GM04504 (cell line): ENCODE results near the gene ZNF322.

Experiments
- DNase-seq: peaks from one replicate; pipeline ENCODE4 v3.0.0-alpha.2; 2012; ENCODE audit warnings: low read depth

The ZNF322 gene

GRCh38 chr6:26613689-26614683, 45.6 kb downstream of the ZNF322 start:
- no peak for DNase-seq

DNA sequence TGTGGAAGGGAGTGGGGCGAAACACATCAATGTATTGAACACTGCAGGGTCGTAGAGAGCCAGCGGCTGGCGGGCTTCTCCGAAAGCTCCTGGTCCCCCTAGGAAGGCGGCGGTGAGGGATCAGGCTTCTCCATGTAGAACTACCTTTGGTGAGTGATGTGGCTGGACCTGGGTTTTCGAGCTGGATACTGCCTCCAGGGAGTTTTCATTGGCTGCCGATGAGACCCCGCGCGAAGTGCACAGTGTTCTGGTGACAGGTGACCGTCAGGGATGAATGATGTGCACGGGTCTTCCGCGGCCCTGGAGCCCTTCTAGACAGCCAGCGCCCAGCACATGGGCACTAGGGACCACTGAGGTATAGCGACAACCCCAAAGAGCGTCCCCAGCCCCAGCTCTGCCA, 46.3 kb downstream of the ZNF322 start:
- DNase-seq = no peak

- DNase-seq = no peak
Observed at GRCh38 chr6:26611599-26611998, 47.9 kb downstream of the ZNF322 start.

DNA sequence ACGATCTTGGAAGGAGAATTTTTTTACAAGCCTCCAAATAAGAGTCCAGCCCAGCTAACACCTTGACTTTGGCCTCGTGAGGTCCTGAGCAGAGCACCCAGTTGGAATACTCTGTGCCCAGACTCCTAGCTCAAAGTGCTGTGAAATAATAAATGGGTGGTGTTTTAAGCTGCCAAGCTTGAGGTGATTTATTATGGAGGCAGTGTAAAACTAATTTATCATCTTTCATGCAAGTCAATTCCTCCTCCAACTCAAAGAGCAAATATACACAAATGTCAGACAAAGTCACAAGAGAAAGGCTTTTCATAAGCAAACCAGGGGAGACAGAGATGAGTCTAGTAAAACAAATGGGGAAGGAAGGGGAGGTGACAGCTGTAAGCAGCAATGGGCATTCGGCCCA, 50.1 kb downstream of the ZNF322 start:
- DNase-seq = no peak

DNA sequence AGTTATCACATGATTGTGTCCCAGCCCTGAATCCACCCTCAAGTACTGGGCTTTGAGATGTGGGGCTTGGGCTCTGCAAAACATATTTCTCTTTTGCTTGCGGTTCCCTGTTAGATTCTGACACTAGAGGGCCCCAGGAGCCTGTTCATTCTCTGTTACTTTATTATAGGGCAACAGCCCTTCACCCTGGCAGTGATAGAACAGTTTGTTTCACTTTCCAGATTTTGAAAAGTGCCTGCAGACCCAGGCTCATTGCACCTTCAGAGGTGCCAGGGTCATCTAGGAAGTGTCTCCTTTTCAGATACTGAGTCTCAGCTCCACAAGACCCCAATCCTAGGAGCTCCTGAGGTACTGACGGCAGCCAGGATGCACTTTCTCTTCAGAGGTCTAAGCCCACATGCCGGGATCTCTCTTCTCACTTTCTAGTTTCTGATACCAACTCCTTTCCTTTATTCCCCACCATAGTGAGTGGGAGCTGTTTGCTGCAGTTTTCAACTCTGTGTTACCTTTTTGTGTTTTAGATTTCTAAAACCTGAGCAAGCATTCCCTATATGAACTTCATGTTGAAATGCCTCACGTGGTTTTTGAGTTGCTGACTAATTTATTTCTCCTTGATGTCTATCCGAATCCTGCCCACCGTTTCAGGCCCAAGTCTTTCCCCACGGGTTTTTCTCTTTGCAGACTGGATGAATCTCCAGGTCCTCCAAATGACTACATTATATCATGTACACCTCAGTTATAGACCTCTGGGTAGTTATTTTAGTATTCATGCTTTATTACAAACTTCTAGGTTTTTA, 51.9 kb downstream of the ZNF322 start:
- DNase-seq = peak; percentile 24

DNA sequence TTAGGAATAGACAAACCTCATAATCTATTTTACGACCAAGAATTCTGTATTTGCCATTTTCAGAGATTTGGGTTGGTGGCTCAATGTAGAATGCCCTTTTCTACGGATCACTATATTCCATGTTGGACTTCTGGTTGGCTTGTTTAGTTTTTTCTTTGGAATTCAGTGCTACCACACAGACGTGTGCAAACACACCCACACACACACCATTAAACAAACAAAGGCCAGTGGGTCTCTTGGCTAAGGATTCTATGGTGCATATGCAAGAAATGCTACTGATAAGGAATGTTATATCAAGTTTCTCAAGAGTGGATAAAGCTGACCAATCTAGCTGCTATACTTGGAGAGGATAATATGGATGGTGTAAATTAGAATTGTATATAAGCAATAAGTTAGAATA, 54.7 kb downstream of the ZNF322 start:
- no peak for DNase-seq

DNA sequence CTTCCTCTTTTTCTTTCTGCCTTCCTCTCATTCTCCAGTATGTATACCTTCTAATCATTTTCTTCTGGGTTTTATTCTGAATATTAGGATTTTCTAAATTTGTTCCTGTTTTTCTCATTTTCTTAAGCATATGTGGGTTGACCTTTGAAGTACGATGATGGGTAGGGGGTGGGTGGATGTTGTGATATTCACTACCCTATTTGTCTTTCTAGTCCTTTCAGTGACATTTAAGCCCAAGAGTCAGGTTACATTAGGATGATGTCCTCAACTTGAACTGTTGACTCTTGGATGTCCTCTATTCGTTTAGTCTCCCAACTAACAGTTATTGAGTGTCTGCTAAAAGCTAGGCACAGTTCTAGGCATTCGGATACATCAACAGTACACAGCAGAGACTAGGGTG, 55.5 kb downstream of the ZNF322 start:
- no peak for DNase-seq

GRCh38 chr6:26602262-26602661, 57.3 kb downstream of the ZNF322 start:
- DNase-seq = no peak

- no peak for DNase-seq
Observed at GRCh38 chr6:26600759-26601158, 58.8 kb downstream of the ZNF322 start.

DNA sequence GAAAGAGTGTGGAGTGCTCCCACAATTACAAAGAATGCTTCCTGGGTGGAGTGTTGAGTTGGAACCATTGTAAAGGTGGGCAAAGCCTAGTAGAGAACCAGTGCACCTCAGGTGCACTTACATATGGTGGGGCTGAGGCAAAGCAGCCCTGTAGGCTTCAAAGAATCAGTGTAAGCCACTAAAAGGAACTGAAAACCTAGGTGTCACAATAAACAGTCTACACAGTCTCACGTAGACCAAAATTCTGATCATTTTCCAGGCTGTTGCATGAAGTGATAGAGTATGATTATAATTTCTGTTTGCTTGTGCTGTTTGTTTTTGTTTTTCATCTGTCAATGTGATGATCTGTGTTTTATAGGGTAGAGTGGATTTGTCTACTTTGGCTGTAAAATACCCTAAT, 60.0 kb downstream of the ZNF322 start:
- no peak for DNase-seq

GRCh38 chr6:26599134-26599533, 60.4 kb downstream of the ZNF322 start:
- DNase-seq = no peak

DNA sequence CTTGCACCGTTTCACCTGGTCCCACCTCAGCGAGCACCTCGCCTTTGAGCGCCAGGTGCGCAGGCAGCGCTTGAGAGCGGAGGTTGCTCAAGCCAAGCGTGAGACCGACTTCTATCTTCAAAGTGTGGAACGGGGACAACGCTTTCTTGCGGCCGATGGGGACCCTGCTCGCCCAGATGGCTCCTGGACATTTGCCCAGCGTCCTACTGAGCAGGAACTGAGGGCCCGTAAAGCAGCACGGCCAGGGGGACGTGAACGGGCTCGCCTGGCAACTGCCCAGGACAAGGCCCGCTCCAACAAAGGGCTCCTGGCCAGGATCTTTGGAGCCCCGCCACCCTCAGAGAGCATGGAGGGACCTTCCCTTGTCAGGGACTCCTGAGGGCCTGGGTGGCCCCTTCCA, 61.3 kb downstream of the ZNF322 start:
- DNase-seq = no peak

DNA sequence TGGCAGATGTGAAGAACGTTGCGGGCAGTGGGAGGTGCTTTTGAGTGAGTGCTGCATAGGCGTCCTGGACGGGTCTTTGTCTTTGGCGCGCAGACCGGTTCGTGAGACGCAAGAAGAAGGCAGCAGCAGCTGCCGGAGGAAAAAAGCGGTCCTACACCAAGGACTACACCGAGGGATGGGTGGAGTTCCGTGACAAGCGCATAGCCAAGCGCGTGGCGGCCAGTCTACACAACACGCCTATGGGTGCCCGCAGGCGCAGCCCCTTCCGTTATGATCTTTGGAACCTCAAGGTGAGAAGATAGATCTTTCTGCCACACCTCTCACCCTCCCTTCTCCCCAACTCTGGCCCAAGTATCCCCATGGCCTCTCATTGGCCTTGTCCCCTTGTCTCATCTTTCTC, 61.7 kb downstream of the ZNF322 start:
- DNase-seq = no peak

GRCh38 chr6:26597389-26597766, 62.2 kb downstream of the ZNF322 start:
- DNase-seq = no peak

- peak; percentile 97 for DNase-seq
Observed at GRCh38 chr6:26596579-26597388, 62.8 kb downstream of the ZNF322 start, which contains the start of gene ABT1. Gene ABT1 (plus strand): TSS chr6:26596953. CDS start chr6:26596983, 30 bp downstream.

DNA sequence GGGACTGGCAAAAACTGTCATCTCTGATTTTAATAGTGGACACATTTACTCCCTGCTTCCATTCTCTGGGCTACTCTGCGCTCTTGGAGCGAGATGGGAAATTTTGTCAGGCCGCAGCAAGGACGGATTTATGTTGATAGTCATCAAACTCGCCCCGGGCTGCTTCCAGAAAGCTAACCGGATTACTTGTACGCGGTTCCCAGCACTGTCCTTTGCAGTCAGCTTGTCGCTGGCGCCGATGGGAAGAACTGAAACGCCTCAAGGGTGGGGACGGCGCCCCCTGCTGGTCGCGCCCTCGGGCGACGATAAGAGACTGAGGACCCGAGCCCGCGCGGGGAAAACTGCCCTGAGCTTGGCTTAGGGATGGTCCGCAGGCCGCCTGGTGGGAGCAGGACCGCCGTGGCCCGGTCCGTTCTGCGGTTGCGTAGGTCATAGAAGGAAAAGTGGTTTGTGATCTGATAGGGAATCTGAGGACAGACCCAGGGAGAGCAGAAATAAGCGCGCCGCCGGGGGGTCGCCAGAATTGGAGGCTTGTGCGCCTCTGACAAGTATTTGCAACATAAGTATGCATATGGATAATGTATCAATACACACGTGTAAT, 63.8 kb downstream of the ZNF322 start:
- peak; percentile 66 for DNase-seq

GRCh38 chr6:26594730-26595632, 64.6 kb downstream of the ZNF322 start:
- no peak for DNase-seq

DNA sequence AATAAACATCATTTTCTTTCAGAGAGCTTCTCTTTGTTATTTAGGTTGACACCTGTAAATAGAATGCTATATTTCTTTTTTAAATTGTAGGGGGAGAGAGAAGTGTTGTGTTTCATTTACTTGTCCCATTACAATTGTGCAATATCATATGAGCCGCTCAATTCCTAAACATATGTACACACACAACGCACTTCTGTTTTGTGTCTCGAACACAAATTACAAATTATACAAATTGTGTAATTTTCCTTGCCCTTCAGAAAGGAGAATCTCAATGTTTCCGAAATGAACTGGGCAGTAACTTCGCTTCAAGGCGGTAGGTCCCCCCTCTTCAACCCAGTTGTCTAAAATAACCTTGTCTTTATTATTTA, 65.4 kb downstream of the ZNF322 start:
- no peak for DNase-seq

GRCh38 chr6:26593278-26594130, 66.0 kb downstream of the ZNF322 start:
- DNase-seq = no peak

DNA sequence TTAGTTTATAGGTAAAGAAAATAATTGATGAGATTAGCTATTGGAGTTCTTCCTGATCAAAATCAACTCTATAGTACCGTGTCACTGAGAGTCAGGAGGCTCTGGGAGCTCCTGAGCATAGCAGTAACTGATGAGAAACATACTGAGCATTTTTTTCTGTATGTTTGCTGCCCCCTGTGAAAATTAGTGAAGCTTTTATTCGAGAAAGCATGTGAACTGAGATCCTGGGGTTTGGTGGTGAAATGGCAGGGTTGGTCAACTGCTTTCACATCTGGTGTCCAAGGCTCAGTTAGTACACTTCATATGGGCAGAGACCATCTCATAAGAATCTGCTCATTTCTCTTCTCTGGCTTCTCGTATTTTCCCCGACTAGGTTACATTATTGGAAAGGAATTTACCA, 66.9 kb downstream of the ZNF322 start:
- no peak for DNase-seq
